Neural progenitor cell (in vitro differentiated cells): ENCODE data around the gene COL24A1.

Source experiments
- CTCF ChIP-seq: fragments of 200-600 bp; sonication (generic); IDR thresholded peaks from 2 replicates; pipeline ENCODE4 v1.5.1; 2017; ENCODE audit warnings: antibody characterized with exemption, mild to moderate bottlenecking
- EZH2 ChIP-seq: fragments of 200-600 bp; sonication (generic); IDR thresholded peaks from 2 replicates; pipeline ENCODE4 v1.6.1; 2017; ENCODE audit warnings: antibody characterized with exemption, mild to moderate bottlenecking, moderate library complexity
- EZH2phosphoT487 ChIP-seq: fragments of 200-600 bp; sonication (generic); IDR thresholded peaks from 2 replicates; pipeline ENCODE4 v1.6.1; 2017; ENCODE audit warnings: antibody characterized with exemption

DNA sequence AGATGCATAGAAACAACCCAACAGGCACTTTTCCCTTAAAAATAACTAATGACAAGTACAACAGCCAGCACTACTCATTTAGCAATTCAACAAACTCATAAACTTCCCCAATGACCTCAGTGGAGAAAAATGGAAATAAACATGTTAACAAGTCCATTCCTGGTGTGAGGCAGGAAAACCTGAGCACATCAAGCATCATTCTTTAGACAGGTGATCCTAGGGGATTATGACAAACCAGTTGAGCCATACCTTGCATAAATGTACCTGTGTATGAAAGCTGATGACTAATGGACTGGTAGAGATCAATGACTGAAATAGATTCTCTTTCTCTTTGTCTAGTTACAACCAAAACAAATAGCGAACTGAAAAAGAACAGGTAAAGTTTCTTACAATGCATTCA is 7.0 kb downstream of the COL24A1 start:
- no peak for TF ChIP-seq CTCF
- no peak for TF ChIP-seq EZH2
- no peak for TF ChIP-seq EZH2phosphoT487
